HepG2 (cell line): Measurements from ENCODE around the gene MTHFR. TPM values are rescaled to one million over a fixed set of nuclear protein-coding genes. Genes with fewer than 3 reads are reported as not detected.

Experiments
- BORCS8-MEF2B ChIP-seq: sonication (generic); formaldehyde crosslinking; IDR thresholded peaks from 2 replicates; pipeline ENCODE4 v1.8.0; 2022; ENCODE audit warnings: mild to moderate bottlenecking, missing genetic modification reagents
- JUND ChIP-seq: sonication (generic); formaldehyde crosslinking; IDR thresholded peaks from 2 replicates; pipeline ENCODE4 v1.8.0; 2022; ENCODE audit warnings: mild to moderate bottlenecking, missing genetic modification reagents
- STAG1 ChIP-seq: sonication (generic); formaldehyde crosslinking; IDR thresholded peaks from 2 replicates; pipeline ENCODE4 v1.4.0; 2020; ENCODE audit warnings: missing genetic modification reagents
- ZFP36L1 ChIP-seq: sonication (generic); formaldehyde crosslinking; IDR thresholded peaks from 2 replicates; pipeline ENCODE4 v1.8.0; 2022; ENCODE audit warnings: mild to moderate bottlenecking, missing genetic modification reagents, moderate library complexity
- polyA plus RNA-seq, 8 experiments: library from polyadenylated mRNA; depleted of rRNA in 3 of 8; stranded (reverse) in 7 of 8; unstranded in 1 of 8; fragments of >200 nt; fragmentation: Illumina TruSeq in 4 of 8; extraction: Trizol in 4 of 8; gene quantifications; 2 replicates each; pipeline versions ENCODE4 v1.2.1 to v1.2.3, GENCODE V29; 2011 to 2016; ENCODE audit warnings: low read depth in 4 of 8, missing spikeins in 1 of 8, mixed read lengths in 1 of 8; ENCODE audit not compliant: insufficient read depth in 1 of 8
- total RNA-seq, 5 experiments: library from RNA; depleted of rRNA; stranded (reverse); fragments of >200 nt; fragmentation: Illumina TruSeq; extraction: Trizol; gene quantifications; 2 replicates each; pipeline ENCODE4 v1.2.3, GENCODE V29; 2016; ENCODE audit warnings: low read depth in 1 of 5
- TF ChIP-seq, protein P1 (sequence below), 2 experiments: sonication (generic) in 1 of 2; formaldehyde crosslinking in 1 of 2; IDR thresholded peaks; 2 replicates each; pipeline versions ENCODE4 v1.6.1 to v1.9.0; 2014 to 2022; ENCODE audit warnings: antibody characterized with exemption in 1 of 2, borderline replicate concordance in 1 of 2, inconsistent platforms in 1 of 2, low read depth in 1 of 2, missing genetic modification reagents in 1 of 2
- TF ChIP-seq, protein P2 (sequence below): sonication (generic); formaldehyde crosslinking; IDR thresholded peaks from 2 replicates; pipeline ENCODE4 v1.8.1; 2023; ENCODE audit warnings: mild to moderate bottlenecking, missing genetic modification reagents
- TF ChIP-seq, protein P3 (sequence below): sonication (generic); IDR thresholded peaks from 2 replicates; pipeline ENCODE4 v1.6.1; 2016; ENCODE audit warnings: low read depth, borderline replicate concordance
- TF ChIP-seq, protein P4 (sequence below): sonication (generic); formaldehyde crosslinking; IDR thresholded peaks from 2 replicates; pipeline ENCODE4 v1.4.0; 2020; ENCODE audit warnings: missing genetic modification reagents

Gene MTHFR
- total and polyA plus RNA-seq, 2 of the 13 experiments (the other 11 are each of a cell fraction or from before 2014, with no cell fraction given), result 3.8 to 8.2 TPM

DNA sequence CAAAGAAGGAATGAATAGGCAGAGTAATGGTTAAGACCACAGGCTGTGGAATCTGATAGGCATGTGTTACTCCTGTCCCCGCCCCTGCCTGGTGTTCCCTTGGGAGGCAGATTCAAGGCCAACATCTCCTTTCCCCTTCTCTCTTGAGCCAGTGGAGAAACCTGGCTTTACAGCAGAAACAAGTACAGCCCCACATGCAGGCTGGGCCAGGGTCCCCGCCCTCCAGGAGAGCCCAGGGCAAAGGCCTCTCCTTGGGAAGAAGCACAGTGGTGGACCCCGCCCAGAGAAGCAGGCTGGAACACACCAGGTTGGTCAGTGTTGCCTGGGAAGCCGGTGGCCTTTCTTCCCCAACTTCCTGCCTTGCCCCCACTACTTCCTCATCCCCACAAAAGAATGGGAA, 36.9 kb downstream of the MTHFR start (continued):
- TF ChIP-seq, protein P1, sequence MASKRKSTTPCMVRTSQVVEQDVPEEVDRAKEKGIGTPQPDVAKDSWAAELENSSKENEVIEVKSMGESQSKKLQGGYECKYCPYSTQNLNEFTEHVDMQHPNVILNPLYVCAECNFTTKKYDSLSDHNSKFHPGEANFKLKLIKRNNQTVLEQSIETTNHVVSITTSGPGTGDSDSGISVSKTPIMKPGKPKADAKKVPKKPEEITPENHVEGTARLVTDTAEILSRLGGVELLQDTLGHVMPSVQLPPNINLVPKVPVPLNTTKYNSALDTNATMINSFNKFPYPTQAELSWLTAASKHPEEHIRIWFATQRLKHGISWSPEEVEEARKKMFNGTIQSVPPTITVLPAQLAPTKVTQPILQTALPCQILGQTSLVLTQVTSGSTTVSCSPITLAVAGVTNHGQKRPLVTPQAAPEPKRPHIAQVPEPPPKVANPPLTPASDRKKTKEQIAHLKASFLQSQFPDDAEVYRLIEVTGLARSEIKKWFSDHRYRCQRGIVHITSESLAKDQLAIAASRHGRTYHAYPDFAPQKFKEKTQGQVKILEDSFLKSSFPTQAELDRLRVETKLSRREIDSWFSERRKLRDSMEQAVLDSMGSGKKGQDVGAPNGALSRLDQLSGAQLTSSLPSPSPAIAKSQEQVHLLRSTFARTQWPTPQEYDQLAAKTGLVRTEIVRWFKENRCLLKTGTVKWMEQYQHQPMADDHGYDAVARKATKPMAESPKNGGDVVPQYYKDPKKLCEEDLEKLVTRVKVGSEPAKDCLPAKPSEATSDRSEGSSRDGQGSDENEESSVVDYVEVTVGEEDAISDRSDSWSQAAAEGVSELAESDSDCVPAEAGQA (IDR thresholded peaks at IDR 0.05; ENCODE audit: low read depth), result no peak
- TF ChIP-seq, protein P1 (CRISPR knock-in tag; IDR thresholded peaks at IDR 0.05; ENCODE audit: borderline replicate concordance), result no peak
- TF ChIP-seq ZFP36L1 (CRISPR knock-in tag), result no peak
- TF ChIP-seq BORCS8-MEF2B, result no peak
- TF ChIP-seq, protein P2, sequence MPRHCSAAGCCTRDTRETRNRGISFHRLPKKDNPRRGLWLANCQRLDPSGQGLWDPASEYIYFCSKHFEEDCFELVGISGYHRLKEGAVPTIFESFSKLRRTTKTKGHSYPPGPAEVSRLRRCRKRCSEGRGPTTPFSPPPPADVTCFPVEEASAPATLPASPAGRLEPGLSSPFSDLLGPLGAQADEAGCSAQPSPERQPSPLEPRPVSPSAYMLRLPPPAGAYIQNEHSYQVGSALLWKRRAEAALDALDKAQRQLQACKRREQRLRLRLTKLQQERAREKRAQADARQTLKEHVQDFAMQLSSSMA (CRISPR knock-in tag), result no peak
- no peak for TF ChIP-seq JUND (CRISPR knock-in tag)
- TF ChIP-seq, protein P3, sequence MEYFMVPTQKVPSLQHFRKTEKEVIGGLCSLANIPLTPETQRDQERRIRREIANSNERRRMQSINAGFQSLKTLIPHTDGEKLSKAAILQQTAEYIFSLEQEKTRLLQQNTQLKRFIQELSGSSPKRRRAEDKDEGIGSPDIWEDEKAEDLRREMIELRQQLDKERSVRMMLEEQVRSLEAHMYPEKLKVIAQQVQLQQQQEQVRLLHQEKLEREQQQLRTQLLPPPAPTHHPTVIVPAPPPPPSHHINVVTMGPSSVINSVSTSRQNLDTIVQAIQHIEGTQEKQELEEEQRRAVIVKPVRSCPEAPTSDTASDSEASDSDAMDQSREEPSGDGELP, result no peak
- TF ChIP-seq, protein P4, sequence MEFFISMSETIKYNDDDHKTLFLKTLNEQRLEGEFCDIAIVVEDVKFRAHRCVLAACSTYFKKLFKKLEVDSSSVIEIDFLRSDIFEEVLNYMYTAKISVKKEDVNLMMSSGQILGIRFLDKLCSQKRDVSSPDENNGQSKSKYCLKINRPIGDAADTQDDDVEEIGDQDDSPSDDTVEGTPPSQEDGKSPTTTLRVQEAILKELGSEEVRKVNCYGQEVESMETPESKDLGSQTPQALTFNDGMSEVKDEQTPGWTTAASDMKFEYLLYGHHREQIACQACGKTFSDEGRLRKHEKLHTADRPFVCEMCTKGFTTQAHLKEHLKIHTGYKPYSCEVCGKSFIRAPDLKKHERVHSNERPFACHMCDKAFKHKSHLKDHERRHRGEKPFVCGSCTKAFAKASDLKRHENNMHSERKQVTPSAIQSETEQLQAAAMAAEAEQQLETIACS (CRISPR knock-in tag), result no peak
- no peak for TF ChIP-seq STAG1 (CRISPR knock-in tag)
- TF ChIP-seq, all 625 proteins: peak for 0
